ENCODE measurements around the gene ALPG. TPM values are rescaled to one million over a fixed set of nuclear protein-coding genes. Genes with fewer than 3 reads are reported as not detected.
"Not testable (repeated sequence)": the region's sequence is repeated elsewhere in the genome, so short reads cannot be mapped to it uniquely, and the experiment has no call there.

The ALPG gene
- polyA plus RNA-seq, 6 donors from 2014 or later = not detected

GRCh38 chr2:232393556-232393955, 13.1 kb upstream of the ALPG start:
- Mint-ChIP-seq H3K27ac (peak overlapping the region in 1 of 6 donors; percentile 11), H3K4me1 (no peaks in the 10 kb centered on the region), H3K36me3 (peaks cover 0 to 8% of the 10 kb centered on the region in 2 donors), H3K27me3 (peaks cover 19 to 23% (median 21%) of the 10 kb centered on the region in 3 donors), H3K4me3 (no peak overlapping the region), H3K9me3 (no peaks in the 10 kb centered on the region)
- DNase-seq (no peak), ATAC-seq (ENCODE audit: low read depth in 2 of 2) (no peak)

DNA sequence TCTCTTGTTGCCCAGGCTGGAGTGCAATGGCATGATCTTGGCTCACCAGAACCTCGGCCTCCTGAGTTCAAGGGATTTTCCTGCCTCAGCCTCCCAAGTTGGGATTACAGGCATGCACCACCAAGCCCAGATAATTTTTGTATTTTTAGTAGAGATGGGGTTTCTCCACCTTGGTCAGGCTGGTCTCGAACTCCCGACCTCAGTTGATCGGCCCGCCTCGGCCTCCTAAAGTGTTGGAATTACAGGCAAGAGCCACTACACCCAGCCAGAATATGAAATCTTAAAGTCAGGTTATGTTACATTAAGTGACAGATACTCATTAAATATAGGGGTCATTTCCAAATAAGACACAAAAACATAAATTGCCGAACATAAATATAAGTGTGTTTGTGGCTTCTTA, 12.2 kb upstream of the ALPG start:
- H3K4me1 Mint-ChIP-seq; H3K27ac Mint-ChIP-seq; H3K36me3 Mint-ChIP-seq; H3K9me3 Mint-ChIP-seq; H3K4me3 Mint-ChIP-seq; DNase-seq; ATAC-seq (ENCODE audit: low read depth in 2 of 2): not testable (repeated sequence)
- H3K27me3 Mint-ChIP-seq = peaks cover 14 to 18% (median 16%) of the 10 kb centered on the region in 3 donors

DNA sequence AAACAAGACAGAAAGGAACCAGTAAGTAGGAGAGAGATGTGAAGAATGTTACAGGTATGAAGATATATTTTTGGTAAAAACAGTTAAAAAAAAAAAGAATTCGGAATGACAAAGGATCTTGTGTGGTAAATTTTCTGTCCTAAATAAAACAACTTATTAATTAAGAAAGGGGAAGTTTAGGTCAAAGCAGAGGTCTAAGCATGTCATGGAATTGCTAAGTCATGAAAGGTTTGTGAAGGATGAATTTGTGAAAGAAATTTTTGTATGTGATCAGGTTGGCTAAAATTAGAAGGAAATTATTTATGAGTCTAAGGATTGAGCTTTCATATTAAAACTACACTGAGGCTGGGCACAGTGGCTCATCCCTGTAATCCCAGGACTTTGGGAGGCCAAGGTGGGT, 11.1 kb upstream of the ALPG start:
- DNase-seq (no peak), ATAC-seq (ENCODE audit: low read depth in 2 of 2) (no peak)
- no peak overlapping the region for H3K4me3 Mint-ChIP-seq
- H3K4me1 Mint-ChIP-seq = peaks cover 2 to 6% (median 6%) of the 10 kb centered on the region in 3 donors
- peaks cover 9 to 14% (median 10%) of the 10 kb centered on the region in 3 donors for H3K27me3 Mint-ChIP-seq
- H3K9me3 Mint-ChIP-seq = no peaks in the 10 kb centered on the region
- H3K36me3 Mint-ChIP-seq = no peaks in the 10 kb centered on the region
- no peak overlapping the region for H3K27ac Mint-ChIP-seq

DNA sequence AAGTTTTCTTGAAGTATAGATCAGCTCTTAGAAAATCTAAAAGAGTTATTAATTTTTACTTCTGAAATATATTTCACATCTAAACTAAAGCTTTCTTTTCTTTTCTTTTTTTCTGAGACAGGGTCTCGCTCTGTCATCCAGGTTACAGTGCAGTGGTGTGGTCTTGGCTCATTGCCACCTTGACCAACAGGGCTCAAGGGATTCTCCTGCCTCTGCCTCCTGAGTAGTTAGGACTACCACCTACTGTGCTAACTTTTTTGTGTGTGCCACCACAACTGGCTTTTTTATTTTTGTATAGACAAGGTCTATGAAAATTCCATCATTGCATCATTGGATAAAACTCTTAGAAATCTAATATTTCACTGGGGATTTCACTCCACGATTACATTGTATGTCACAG, 10.0 kb upstream of the ALPG start:
- H3K27ac Mint-ChIP-seq = no peak overlapping the region
- H3K9me3 Mint-ChIP-seq = no peaks in the 10 kb centered on the region
- no peak overlapping the region for H3K4me3 Mint-ChIP-seq
- no peaks in the 10 kb centered on the region for H3K36me3 Mint-ChIP-seq
- H3K4me1 Mint-ChIP-seq = peaks cover 2 to 8% (median 7%) of the 10 kb centered on the region in 3 donors
- ATAC-seq (ENCODE audit: low read depth in 2 of 2) (no peak), DNase-seq (no peak)
- peaks cover 4 to 8% (median 5%) of the 10 kb centered on the region in 3 donors for H3K27me3 Mint-ChIP-seq

- peaks cover 0 to 8% (median 5%) of the 10 kb centered on the region in 3 donors for H3K27me3 Mint-ChIP-seq
- no peaks in the 10 kb centered on the region for H3K9me3 Mint-ChIP-seq
- DNase-seq (no peak), ATAC-seq (ENCODE audit: low read depth in 2 of 2) (no peak)
- H3K36me3 Mint-ChIP-seq = no peaks in the 10 kb centered on the region
- H3K27ac Mint-ChIP-seq = no peak overlapping the region
- H3K4me1 Mint-ChIP-seq = peaks cover 2 to 8% (median 7%) of the 10 kb centered on the region in 3 donors
- no peak overlapping the region for H3K4me3 Mint-ChIP-seq
These were observed 8.2 kb upstream of the ALPG start for GRCh38 chr2:232398293-232399034.

DNA sequence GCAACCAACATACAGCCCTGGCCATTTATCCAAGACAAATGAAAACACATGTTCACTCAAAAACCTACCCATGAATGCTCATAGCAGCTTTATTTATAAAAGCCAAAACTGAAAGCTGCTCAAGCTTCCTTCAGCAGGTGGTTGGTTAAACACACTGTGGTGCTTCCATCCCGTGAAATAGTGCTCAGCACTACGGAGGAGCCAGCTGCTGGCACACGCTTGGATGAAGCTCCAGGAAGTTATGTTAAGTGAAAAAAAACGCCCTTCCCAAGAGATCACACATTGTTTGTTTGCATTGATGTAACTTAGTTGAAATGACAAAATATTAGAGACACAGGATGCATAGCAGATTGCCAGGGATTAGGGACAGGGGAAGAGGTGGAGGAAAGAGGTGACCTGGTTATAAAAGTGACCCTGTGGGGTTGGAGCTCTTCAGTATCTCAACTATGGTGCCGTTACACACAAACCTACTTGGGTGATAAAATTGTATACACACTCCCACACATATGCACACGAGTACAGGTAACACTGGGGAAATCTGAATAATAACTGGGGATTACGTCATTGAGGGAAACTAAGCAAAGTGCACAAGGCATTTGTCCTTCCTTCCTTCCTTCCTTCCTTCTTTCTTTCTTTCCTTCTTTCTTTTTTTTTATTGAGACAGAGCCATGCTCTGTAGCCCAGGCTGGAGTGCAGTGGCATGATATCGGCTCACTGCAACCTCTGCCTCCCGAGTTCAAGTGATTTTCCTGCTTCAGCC, 6.2 kb upstream of the ALPG start:
- peaks cover 0 to 8% (median 5%) of the 10 kb centered on the region in 3 donors for H3K27me3 Mint-ChIP-seq
- H3K4me1 Mint-ChIP-seq = peaks cover 2 to 13% (median 8%) of the 10 kb centered on the region in 3 donors
- ATAC-seq (ENCODE audit: low read depth in 2 of 2) (no peak), DNase-seq (no peak)
- H3K4me3 Mint-ChIP-seq = no peak overlapping the region
- no peaks in the 10 kb centered on the region for H3K36me3 Mint-ChIP-seq
- H3K9me3 Mint-ChIP-seq = no peaks in the 10 kb centered on the region
- H3K27ac Mint-ChIP-seq = no peak overlapping the region

DNA sequence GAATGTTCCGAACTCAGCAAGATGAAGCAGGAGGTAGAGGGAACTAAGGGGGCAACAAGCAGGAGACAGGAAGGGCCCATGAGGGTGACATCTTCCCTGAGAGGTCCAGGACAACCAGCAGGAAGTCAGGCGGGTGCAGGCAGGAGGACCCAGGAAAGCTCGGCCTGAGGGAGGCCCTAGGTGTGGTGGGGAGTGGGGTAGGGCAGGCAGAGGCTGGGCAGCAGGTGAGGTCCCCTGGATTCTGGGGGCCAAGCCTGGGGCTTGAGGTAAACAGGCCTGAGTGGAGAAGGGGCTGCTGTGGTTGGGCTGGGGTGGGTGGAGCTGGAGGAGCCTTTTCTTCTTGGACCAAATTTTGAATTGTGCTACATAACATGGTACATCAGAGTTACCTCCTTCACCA, 4.1 kb upstream of the ALPG start:
- ATAC-seq (ENCODE audit: low read depth in 2 of 2) = no peak
- peaks cover 0 to 8% (median 5%) of the 10 kb centered on the region in 3 donors for H3K27me3 Mint-ChIP-seq
- H3K4me1 Mint-ChIP-seq = peaks cover 2 to 13% (median 8%) of the 10 kb centered on the region in 3 donors
- no peak overlapping the region for H3K27ac Mint-ChIP-seq
- no peaks in the 10 kb centered on the region for H3K9me3 Mint-ChIP-seq
- DNase-seq = no peak
- no peak overlapping the region for H3K4me3 Mint-ChIP-seq
- H3K36me3 Mint-ChIP-seq = no peaks in the 10 kb centered on the region

DNA sequence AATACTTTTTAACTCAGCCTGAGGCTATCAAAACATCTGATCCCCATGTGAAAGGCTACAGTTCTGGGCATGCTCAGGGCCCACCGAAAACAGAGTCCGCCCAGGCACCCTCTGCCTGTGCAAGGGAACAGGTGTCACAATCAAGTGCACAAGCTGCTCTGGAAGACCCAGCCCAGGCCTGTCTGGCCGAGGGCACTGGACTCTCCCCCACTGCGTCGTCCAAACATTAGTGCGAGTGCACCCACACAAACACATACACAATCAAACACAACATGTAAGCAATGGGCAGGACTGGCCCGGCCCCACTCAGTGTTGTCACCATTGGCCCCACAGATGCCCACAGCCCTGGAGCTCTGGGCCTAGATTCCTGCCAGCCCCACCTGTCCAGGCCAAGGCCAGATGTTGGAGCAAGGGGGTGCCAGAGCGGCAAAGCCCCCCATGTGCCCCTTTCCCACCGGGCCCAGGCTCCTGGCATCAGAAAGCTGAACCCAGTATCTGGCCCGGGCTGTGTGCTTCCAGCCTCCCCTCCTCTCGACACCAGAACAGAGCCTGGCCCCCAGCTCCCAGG, 617 bp upstream of the ALPG start:
- Mint-ChIP-seq H3K4me3 (no peak overlapping the region), H3K9me3 (no peaks in the 10 kb centered on the region), H3K4me1 (peaks cover 0 to 5% (median 0%) of the 10 kb centered on the region in 3 donors), H3K27me3 (peaks cover 0 to 14% (median 0%) of the 10 kb centered on the region in 3 donors), H3K27ac (no peak overlapping the region), H3K36me3 (no peaks in the 10 kb centered on the region)
- ATAC-seq (ENCODE audit: low read depth in 2 of 2) (no peak), DNase-seq (no peak)

DNA sequence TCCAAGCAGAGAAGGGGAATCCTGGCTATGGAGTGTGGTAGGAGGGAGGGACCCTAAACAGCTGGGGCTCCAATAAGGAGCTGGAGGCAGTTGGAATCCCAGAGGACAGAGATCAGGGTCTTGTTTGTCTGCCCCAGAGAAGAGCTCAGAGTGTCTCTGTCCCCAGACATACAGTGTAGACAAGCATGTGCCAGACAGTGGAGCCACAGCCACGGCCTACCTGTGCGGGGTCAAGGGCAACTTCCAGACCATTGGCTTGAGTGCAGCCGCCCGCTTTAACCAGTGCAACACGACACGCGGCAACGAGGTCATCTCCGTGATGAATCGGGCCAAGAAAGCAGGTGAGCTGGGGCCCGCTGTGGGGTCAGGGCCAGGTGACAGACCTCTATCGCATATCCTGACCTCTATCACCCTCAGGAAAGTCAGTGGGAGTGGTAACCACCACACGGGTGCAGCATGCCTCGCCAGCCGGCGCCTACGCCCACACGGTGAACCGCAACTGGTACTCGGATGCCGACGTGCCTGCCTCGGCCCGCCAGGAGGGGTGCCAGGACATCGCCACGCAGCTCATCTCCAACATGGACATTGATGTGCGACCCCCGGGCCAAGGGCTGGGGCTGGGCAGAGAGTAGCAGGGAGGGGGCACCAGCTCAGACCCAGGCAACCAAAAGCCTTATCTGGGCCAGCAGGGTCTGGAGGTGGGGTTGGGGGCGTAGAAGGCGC, 945 bp downstream of the ALPG start:
- peaks cover 0 to 11% (median 4%) of the 10 kb centered on the region in 3 donors for H3K4me1 Mint-ChIP-seq
- not testable (repeated sequence) for H3K27ac Mint-ChIP-seq; H3K9me3 Mint-ChIP-seq; H3K36me3 Mint-ChIP-seq; H3K4me3 Mint-ChIP-seq; ATAC-seq (ENCODE audit: low read depth in 2 of 2); DNase-seq
- H3K27me3 Mint-ChIP-seq = peaks cover 0 to 18% (median 5%) of the 10 kb centered on the region in 3 donors

GRCh38 chr2:232408269-232408668, 1.6 kb downstream of the ALPG start:
- not testable (repeated sequence) for DNase-seq; H3K4me3 Mint-ChIP-seq; H3K9me3 Mint-ChIP-seq; H3K27ac Mint-ChIP-seq; H3K36me3 Mint-ChIP-seq; ATAC-seq (ENCODE audit: low read depth in 2 of 2)
- Mint-ChIP-seq H3K4me1 (peaks cover 0 to 16% (median 8%) of the 10 kb centered on the region in 3 donors), H3K27me3 (peaks cover 0 to 23% (median 6%) of the 10 kb centered on the region in 3 donors)

DNA sequence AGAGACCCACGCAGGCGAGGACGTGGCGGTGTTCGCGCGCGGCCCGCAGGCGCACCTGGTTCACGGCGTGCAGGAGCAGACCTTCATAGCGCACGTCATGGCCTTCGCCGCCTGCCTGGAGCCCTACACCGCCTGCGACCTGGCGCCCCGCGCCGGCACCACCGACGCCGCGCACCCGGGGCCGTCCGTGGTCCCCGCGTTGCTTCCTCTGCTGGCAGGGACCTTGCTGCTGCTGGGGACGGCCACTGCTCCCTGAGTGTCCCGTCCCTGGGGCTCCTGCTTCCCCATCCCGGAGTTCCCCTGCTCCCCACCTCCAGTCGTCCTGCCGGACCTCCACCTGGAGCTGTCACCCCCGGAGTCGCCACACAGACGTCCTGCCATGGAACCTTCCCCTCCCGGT, 3.0 kb downstream of the ALPG start:
- DNase-seq, H3K36me3 Mint-ChIP-seq, H3K9me3 Mint-ChIP-seq, H3K4me3 Mint-ChIP-seq: not testable (repeated sequence)
- peak overlapping the region in 1 of 6 donors; percentile 56 for H3K27ac Mint-ChIP-seq
- H3K27me3 Mint-ChIP-seq = peaks cover 8 to 33% (median 10%) of the 10 kb centered on the region in 3 donors
- ATAC-seq (ENCODE audit: low read depth in 2 of 2) = peak; percentile 43 to 49
- H3K4me1 Mint-ChIP-seq = peaks cover 0 to 18% (median 12%) of the 10 kb centered on the region in 3 donors

GRCh38 chr2:232410238-232410900, 3.7 kb downstream of the ALPG start:
- ATAC-seq (ENCODE audit: low read depth in 2 of 2) = no peak
- DNase-seq = no peak
- Mint-ChIP-seq H3K27me3 (peaks cover 11 to 38% (median 12%) of the 10 kb centered on the region in 3 donors), H3K4me1 (peaks cover 0 to 15% (median 12%) of the 10 kb centered on the region in 3 donors), H3K9me3 (no peaks in the 10 kb centered on the region), H3K4me3 (no peak overlapping the region), H3K36me3 (no peaks in the 10 kb centered on the region), H3K27ac (peak overlapping the region in 1 of 6 donors; percentile 70)
